ENCODE measurements around the gene EMC9. TPM values are rescaled to one million over a fixed set of nuclear protein-coding genes. Genes with fewer than 3 reads are reported as not detected.

Gene EMC9
- total and polyA plus RNA-seq, 10 of the 15 experiments (the other 5 are each of a cell fraction or from before 2014, with no cell fraction given), result 15.3 to 60.5 (median 30.3) TPM

- TF ChIP-seq, protein P1, sequence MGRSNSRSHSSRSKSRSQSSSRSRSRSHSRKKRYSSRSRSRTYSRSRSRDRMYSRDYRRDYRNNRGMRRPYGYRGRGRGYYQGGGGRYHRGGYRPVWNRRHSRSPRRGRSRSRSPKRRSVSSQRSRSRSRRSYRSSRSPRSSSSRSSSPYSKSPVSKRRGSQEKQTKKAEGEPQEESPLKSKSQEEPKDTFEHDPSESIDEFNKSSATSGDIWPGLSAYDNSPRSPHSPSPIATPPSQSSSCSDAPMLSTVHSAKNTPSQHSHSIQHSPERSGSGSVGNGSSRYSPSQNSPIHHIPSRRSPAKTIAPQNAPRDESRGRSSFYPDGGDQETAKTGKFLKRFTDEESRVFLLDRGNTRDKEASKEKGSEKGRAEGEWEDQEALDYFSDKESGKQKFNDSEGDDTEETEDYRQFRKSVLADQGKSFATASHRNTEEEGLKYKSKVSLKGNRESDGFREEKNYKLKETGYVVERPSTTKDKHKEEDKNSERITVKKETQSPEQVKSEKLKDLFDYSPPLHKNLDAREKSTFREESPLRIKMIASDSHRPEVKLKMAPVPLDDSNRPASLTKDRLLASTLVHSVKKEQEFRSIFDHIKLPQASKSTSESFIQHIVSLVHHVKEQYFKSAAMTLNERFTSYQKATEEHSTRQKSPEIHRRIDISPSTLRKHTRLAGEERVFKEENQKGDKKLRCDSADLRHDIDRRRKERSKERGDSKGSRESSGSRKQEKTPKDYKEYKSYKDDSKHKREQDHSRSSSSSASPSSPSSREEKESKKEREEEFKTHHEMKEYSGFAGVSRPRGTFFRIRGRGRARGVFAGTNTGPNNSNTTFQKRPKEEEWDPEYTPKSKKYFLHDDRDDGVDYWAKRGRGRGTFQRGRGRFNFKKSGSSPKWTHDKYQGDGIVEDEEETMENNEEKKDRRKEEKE (IDR thresholded peaks at IDR 0.05), result no peak
- TF ChIP-seq ZBED1 (IDR thresholded peaks at IDR 0.05; ENCODE audit: borderline replicate concordance) (no peak), BACH1 (IDR thresholded peaks at IDR 0.05; ENCODE audit: borderline replicate concordance) (no peak), POLR2AphosphoS2 (IDR thresholded peaks at IDR 0.05; ENCODE audit: low read depth, low read length) (no peak), NR2C1 (IDR thresholded peaks at IDR 0.05) (no peak)
- TF ChIP-seq, protein P2, sequence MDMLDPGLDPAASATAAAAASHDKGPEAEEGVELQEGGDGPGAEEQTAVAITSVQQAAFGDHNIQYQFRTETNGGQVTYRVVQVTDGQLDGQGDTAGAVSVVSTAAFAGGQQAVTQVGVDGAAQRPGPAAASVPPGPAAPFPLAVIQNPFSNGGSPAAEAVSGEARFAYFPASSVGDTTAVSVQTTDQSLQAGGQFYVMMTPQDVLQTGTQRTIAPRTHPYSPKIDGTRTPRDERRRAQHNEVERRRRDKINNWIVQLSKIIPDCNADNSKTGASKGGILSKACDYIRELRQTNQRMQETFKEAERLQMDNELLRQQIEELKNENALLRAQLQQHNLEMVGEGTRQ (IDR thresholded peaks at IDR 0.05; ENCODE audit: borderline replicate concordance, low read depth, low read length), result no peak
Measured at GRCh38 chr14:24150567-24150966, 9.2 kb upstream of the EMC9 start (continued).

DNA sequence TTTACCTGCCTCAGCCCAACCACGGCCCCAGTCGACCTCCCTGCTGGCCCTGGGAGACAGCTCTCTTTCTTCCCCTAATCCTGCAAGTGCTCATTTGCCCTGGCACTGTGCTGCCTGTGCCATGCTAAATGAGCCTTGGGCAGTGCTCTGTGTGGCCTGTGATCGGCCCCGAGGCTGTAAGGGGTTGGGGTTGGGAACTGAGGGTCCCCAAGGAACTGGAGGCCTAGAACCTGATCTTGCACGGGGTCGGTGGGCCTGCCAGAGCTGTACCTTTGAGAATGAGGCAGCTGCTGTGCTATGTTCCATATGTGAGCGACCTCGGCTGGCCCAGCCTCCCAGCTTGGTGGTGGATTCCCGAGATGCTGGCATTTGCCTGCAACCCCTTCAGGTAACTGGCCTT lies 8.7 kb upstream of the EMC9 start:
- H3K4me3 ChIP-seq, result no peak overlapping the region
- in situ Hi-C loops (cut with MboI), result no loop called here
- H3K27ac ChIP-seq (ENCODE audit: control insufficient read depth, insufficient read depth), result no peak overlapping the region
- H3K27me3 ChIP-seq (replicated peaks in 1 of 2; ENCODE audit: control insufficient read depth in 2 of 2, insufficient read depth in 2 of 2, low read length in 1 of 2), result no peaks in the 10 kb centered on the region
- H3K9me3 ChIP-seq (replicated peaks; ENCODE audit: control insufficient read depth, insufficient read depth, low read length), result no peaks in the 10 kb centered on the region; the same call in 2 of the 3 replicates
- H3K79me2 ChIP-seq (ENCODE audit: control insufficient read depth, insufficient read depth, low read length), result peaks cover 43% of the 10 kb centered on the region
- ATAC-seq (no peak), FAIRE-seq (no peak), DNase-seq (ENCODE audit: low read depth, low spot score) (no peak)
- TF ChIP-seq POLR2AphosphoS5 (IDR thresholded peaks at IDR 0.05; ENCODE audit: low read length) (peak; percentile 0; the same call in 1 of the 2 replicates), STAT1 (conservative IDR thresholded peaks at IDR 0.05) (no peak), SREBF2 (IDR thresholded peaks at IDR 0.05; ENCODE audit: low read length) (no peak)
- no peak overlapping the region for H3K4me2 ChIP-seq (ENCODE audit: control insufficient read depth, insufficient read depth)
- H2AFZ ChIP-seq (ENCODE audit: control insufficient read depth, low read depth, low read length), result no peak overlapping the region
- H4K20me1 ChIP-seq (ENCODE audit: control insufficient read depth, insufficient read depth), result no peaks in the 10 kb centered on the region
- H3K9ac ChIP-seq (ENCODE audit: control insufficient read depth, insufficient read depth, low read length), result no peak overlapping the region
- 99% methylated on average over 9 of the region's 9 CpGs for WGBS (ENCODE audit: insufficient coverage, insufficient replicate concordance, low lambda C conversion rate, missing lambda C conversion rate)
- peaks cover 20 to 25% of the 10 kb centered on the region in 2 experiments; a peak in 3 of 4 replicates for H3K36me3 ChIP-seq (ENCODE audit: control insufficient read depth in 2 of 2, insufficient read depth in 2 of 2, low read length in 1 of 2)
- ChIA-PET CTCF (interaction anchor here (1.1 to 8.2 kb wide), 3 partner anchors 10 to 42 kb away, joined by 3 to 63 read pairs (median 6); partner anchors contain the start of gene IRF9), POLR2A (interaction anchor here (0.5 to 5.8 kb wide), 8 partner anchors 9 to 1088 kb away, joined by 3 to 84 read pairs (median 4); partner anchors contain the start of genes DCAF11, EMC9, IRF9 and NRL), SMC1A (ENCODE audit: uncharacterized antibody, unreplicated experiment) (interaction anchor here (1.0 to 3.6 kb wide), 4 partner anchors 11 to 62 kb away, joined by 3 to 22 read pairs (median 5); partner anchors contain the start of genes DCAF11, IRF9 and NRL), RAD21 (ENCODE audit: unreplicated experiment) (interaction anchor here (0.8 to 1.4 kb wide), 3 partner anchors 12 to 35 kb away, joined by 3 read pairs; partner anchors contain the start of genes DCAF11, IRF9, NRL and PSME1)
- H3K4me1 ChIP-seq (ENCODE audit: control insufficient read depth, insufficient read depth, low read length), result no peaks in the 10 kb centered on the region
- intact Hi-C loops (cut with micrococcal nuclease; ENCODE audit: unreplicated experiment), result no loop called here
- BruUV-seq (replicated peaks), result no TSS peak
